ENCODE measurements around the gene MBOAT7. TPM values are rescaled to one million over a fixed set of nuclear protein-coding genes. Genes with fewer than 3 reads are reported as not detected.
A peak's percentile ranks its signal among the peaks of the same experiment; 100 is the strongest.
"Not testable (repeated sequence)": the region's sequence is repeated elsewhere in the genome, so short reads cannot be mapped to it uniquely, and the experiment has no call there.

Gene MBOAT7
- total and polyA plus RNA-seq, 2 donors = 8.2 to 24.6 TPM

- Histone ChIP-seq H3K9me3 (ENCODE audit: control insufficient read depth in 2 of 2, insufficient read depth in 1 of 2, low read length in 1 of 2) (peaks cover 0 to 5% of the 10 kb centered on the region in 2 donors), H3K36me3 (ENCODE audit: control insufficient read depth in 2 of 2, insufficient read depth in 2 of 2, low read length in 1 of 2) (peaks cover 66 to 77% of the 10 kb centered on the region in 2 donors), H3K4me3 (ENCODE audit: low read length in 2 of 2) (no peak overlapping the region), H3K27ac (ENCODE audit: low read depth in 1 of 2, low read length in 1 of 2) (no peak overlapping the region), H3K27me3 (ENCODE audit: control insufficient read depth in 2 of 2, insufficient read depth in 1 of 2, low read length in 1 of 2) (no peaks in the 10 kb centered on the region), H3K4me1 (ENCODE audit: control insufficient read depth in 2 of 2, insufficient read depth in 2 of 2, low read length in 2 of 2) (peaks cover 28 to 62% of the 10 kb centered on the region in 2 donors)
- no peak for DNase-seq (ENCODE audit: low read depth in 6 of 9, low spot score in 9 of 9)
- WGBS = 96% methylated on average over 27 of the region's 27 CpGs
These were observed 16.9 kb upstream of the MBOAT7 start for GRCh38 chr19:54206030-54206830.

- peaks cover 0 to 5% of the 10 kb centered on the region in 2 donors for H3K9me3 ChIP-seq (ENCODE audit: control insufficient read depth in 2 of 2, insufficient read depth in 1 of 2, low read length in 1 of 2)
- no peaks in the 10 kb centered on the region for H3K27me3 ChIP-seq (ENCODE audit: control insufficient read depth in 2 of 2, insufficient read depth in 1 of 2, low read length in 1 of 2)
- H3K4me1 ChIP-seq (ENCODE audit: control insufficient read depth in 2 of 2, insufficient read depth in 2 of 2, low read length in 2 of 2) = peaks cover 28 to 57% of the 10 kb centered on the region in 2 donors
- DNase-seq (ENCODE audit: low read depth in 6 of 9, low spot score in 9 of 9) = no peak
- H3K36me3 ChIP-seq (ENCODE audit: control insufficient read depth in 2 of 2, insufficient read depth in 2 of 2, low read length in 1 of 2) = peaks cover 66 to 79% of the 10 kb centered on the region in 2 donors
- no peak overlapping the region for H3K27ac ChIP-seq (ENCODE audit: low read depth in 1 of 2, low read length in 1 of 2)
- 94% methylated on average over 4 of the region's 4 CpGs for WGBS
- no peak overlapping the region for H3K4me3 ChIP-seq (ENCODE audit: low read length in 2 of 2)
These were observed 15.5 kb upstream of the MBOAT7 start for GRCh38 chr19:54204767-54205468.

GRCh38 chr19:54203151-54203611 is 13.8 kb upstream of the MBOAT7 start:
- no peak for DNase-seq (ENCODE audit: low read depth in 6 of 9, low spot score in 9 of 9)
- no peaks in the 10 kb centered on the region for H3K27me3 ChIP-seq (ENCODE audit: control insufficient read depth in 2 of 2, insufficient read depth in 1 of 2, low read length in 1 of 2)

GRCh38 chr19:54201980-54202379 is 12.6 kb upstream of the MBOAT7 start:
- 82% methylated on average over 13 of the region's 13 CpGs for WGBS
- DNase-seq (ENCODE audit: low read depth in 6 of 9, low spot score in 9 of 9) = no peak
- H3K9me3 ChIP-seq (ENCODE audit: control insufficient read depth in 2 of 2, insufficient read depth in 1 of 2, low read length in 1 of 2) = no peaks in the 10 kb centered on the region

More at GRCh38 chr19:54203151-54203611, 13.8 kb upstream of the MBOAT7 start:
- Histone ChIP-seq H3K27ac (ENCODE audit: low read depth in 1 of 2, low read length in 1 of 2) (no peak overlapping the region), H3K4me1 (ENCODE audit: control insufficient read depth in 2 of 2, insufficient read depth in 2 of 2, low read length in 2 of 2) (peaks cover 21 to 44% of the 10 kb centered on the region in 2 donors), H3K36me3 (ENCODE audit: control insufficient read depth in 2 of 2, insufficient read depth in 2 of 2, low read length in 1 of 2) (peaks cover 57 to 71% of the 10 kb centered on the region in 2 donors), H3K9me3 (ENCODE audit: control insufficient read depth in 2 of 2, insufficient read depth in 1 of 2, low read length in 1 of 2) (peaks cover 0 to 4% of the 10 kb centered on the region in 2 donors), H3K4me3 (ENCODE audit: low read length in 2 of 2) (no peak overlapping the region)
- WGBS = 90% methylated on average over 9 of the region's 9 CpGs

GRCh38 chr19:54201172-54201701 is 11.9 kb upstream of the MBOAT7 start:
- H3K4me3 ChIP-seq (ENCODE audit: low read length in 2 of 2) = peak overlapping the region; percentile 73 to 93
- peak overlapping the region; percentile 96 to 98 for H3K27ac ChIP-seq (ENCODE audit: low read depth in 1 of 2, low read length in 1 of 2)
- WGBS = 9% methylated on average over 28 of the region's 28 CpGs
- no peak for DNase-seq (ENCODE audit: low read depth in 6 of 9, low spot score in 9 of 9)
- peaks cover 40 to 52% of the 10 kb centered on the region in 2 donors for H3K36me3 ChIP-seq (ENCODE audit: control insufficient read depth in 2 of 2, insufficient read depth in 2 of 2, low read length in 1 of 2)
- H3K27me3 ChIP-seq (ENCODE audit: control insufficient read depth in 2 of 2, insufficient read depth in 1 of 2, low read length in 1 of 2) = no peaks in the 10 kb centered on the region
- H3K4me1 ChIP-seq (ENCODE audit: control insufficient read depth in 2 of 2, insufficient read depth in 2 of 2, low read length in 2 of 2) = peaks cover 13 to 34% of the 10 kb centered on the region in 2 donors
- H3K9me3 ChIP-seq (ENCODE audit: control insufficient read depth in 2 of 2, insufficient read depth in 1 of 2, low read length in 1 of 2) = no peaks in the 10 kb centered on the region

More at GRCh38 chr19:54201980-54202379, 12.6 kb upstream of the MBOAT7 start:
- Histone ChIP-seq H3K27me3 (ENCODE audit: control insufficient read depth in 2 of 2, insufficient read depth in 1 of 2, low read length in 1 of 2) (no peaks in the 10 kb centered on the region), H3K4me3 (ENCODE audit: low read length in 2 of 2) (peak overlapping the region; percentile 73 to 93), H3K4me1 (ENCODE audit: control insufficient read depth in 2 of 2, insufficient read depth in 2 of 2, low read length in 2 of 2) (peaks cover 13 to 36% of the 10 kb centered on the region in 2 donors), H3K27ac (ENCODE audit: low read depth in 1 of 2, low read length in 1 of 2) (no peak overlapping the region), H3K36me3 (ENCODE audit: control insufficient read depth in 2 of 2, insufficient read depth in 2 of 2, low read length in 1 of 2) (peaks cover 48 to 60% of the 10 kb centered on the region in 2 donors)

- H3K4me3 ChIP-seq (ENCODE audit: low read length in 2 of 2) = no peak overlapping the region
- no peak for DNase-seq (ENCODE audit: low read depth in 6 of 9, low spot score in 9 of 9)
- no peaks in the 10 kb centered on the region for H3K9me3 ChIP-seq (ENCODE audit: control insufficient read depth in 2 of 2, insufficient read depth in 1 of 2, low read length in 1 of 2)
- H3K36me3 ChIP-seq (ENCODE audit: control insufficient read depth in 2 of 2, insufficient read depth in 2 of 2, low read length in 1 of 2) = peaks cover 28 to 40% of the 10 kb centered on the region in 2 donors
- WGBS = 99% methylated on average over 16 of the region's 16 CpGs
- H3K4me1 ChIP-seq (ENCODE audit: control insufficient read depth in 2 of 2, insufficient read depth in 2 of 2, low read length in 2 of 2) = peaks cover 13 to 32% of the 10 kb centered on the region in 2 donors
- no peak overlapping the region for H3K27ac ChIP-seq (ENCODE audit: low read depth in 1 of 2, low read length in 1 of 2)
- H3K27me3 ChIP-seq (ENCODE audit: control insufficient read depth in 2 of 2, insufficient read depth in 1 of 2, low read length in 1 of 2) = no peaks in the 10 kb centered on the region
These were observed 10.0 kb upstream of the MBOAT7 start for GRCh38 chr19:54199401-54199800.

GRCh38 chr19:54197121-54197520 is 7.7 kb upstream of the MBOAT7 start:
- Histone ChIP-seq H3K9me3 (ENCODE audit: control insufficient read depth in 2 of 2, insufficient read depth in 1 of 2, low read length in 1 of 2) (no peaks in the 10 kb centered on the region), H3K36me3 (ENCODE audit: control insufficient read depth in 2 of 2, insufficient read depth in 2 of 2, low read length in 1 of 2) (peaks cover 20 to 31% of the 10 kb centered on the region in 2 donors), H3K4me3 (ENCODE audit: low read length in 2 of 2) (no peak overlapping the region), H3K27me3 (ENCODE audit: control insufficient read depth in 2 of 2, insufficient read depth in 1 of 2, low read length in 1 of 2) (no peaks in the 10 kb centered on the region), H3K27ac (ENCODE audit: low read depth in 1 of 2, low read length in 1 of 2) (no peak overlapping the region), H3K4me1 (ENCODE audit: control insufficient read depth in 2 of 2, insufficient read depth in 2 of 2, low read length in 2 of 2) (peaks cover 9 to 17% of the 10 kb centered on the region in 2 donors)
- 94% methylated on average over 3 of the region's 3 CpGs for WGBS
- DNase-seq (ENCODE audit: low read depth in 6 of 9, low spot score in 9 of 9) = no peak

- H3K4me3 ChIP-seq (ENCODE audit: low read length in 2 of 2) = no peak overlapping the region
- H3K27me3 ChIP-seq (ENCODE audit: control insufficient read depth in 2 of 2, insufficient read depth in 1 of 2, low read length in 1 of 2) = no peaks in the 10 kb centered on the region
- H3K9me3 ChIP-seq (ENCODE audit: control insufficient read depth in 2 of 2, insufficient read depth in 1 of 2, low read length in 1 of 2) = no peaks in the 10 kb centered on the region
- H3K27ac ChIP-seq (ENCODE audit: low read depth in 1 of 2, low read length in 1 of 2) = no peak overlapping the region
- peaks cover 17 to 25% of the 10 kb centered on the region in 2 donors for H3K36me3 ChIP-seq (ENCODE audit: control insufficient read depth in 2 of 2, insufficient read depth in 2 of 2, low read length in 1 of 2)
- WGBS = 98% methylated on average over 7 of the region's 7 CpGs
- no peak for DNase-seq (ENCODE audit: low read depth in 6 of 9, low spot score in 9 of 9)
- H3K4me1 ChIP-seq (ENCODE audit: control insufficient read depth in 2 of 2, insufficient read depth in 2 of 2, low read length in 2 of 2) = peaks cover 11 to 17% of the 10 kb centered on the region in 2 donors
These were observed 7.2 kb upstream of the MBOAT7 start for GRCh38 chr19:54196536-54196935.

GRCh38 chr19:54194463-54194862 is 5.1 kb upstream of the MBOAT7 start:
- H3K27ac ChIP-seq (ENCODE audit: low read depth in 1 of 2, low read length in 1 of 2); H3K9me3 ChIP-seq (ENCODE audit: control insufficient read depth in 2 of 2, insufficient read depth in 1 of 2, low read length in 1 of 2); H3K4me1 ChIP-seq (ENCODE audit: control insufficient read depth in 2 of 2, insufficient read depth in 2 of 2, low read length in 2 of 2); DNase-seq (ENCODE audit: low read depth in 6 of 9, low spot score in 9 of 9); H3K4me3 ChIP-seq (ENCODE audit: low read length in 2 of 2); H3K27me3 ChIP-seq (ENCODE audit: control insufficient read depth in 2 of 2, insufficient read depth in 1 of 2, low read length in 1 of 2): not testable (repeated sequence)
- WGBS = over 99% methylated on average over 12 of the region's 12 CpGs
- peaks cover 17 to 20% of the 10 kb centered on the region in 2 donors for H3K36me3 ChIP-seq (ENCODE audit: control insufficient read depth in 2 of 2, insufficient read depth in 2 of 2, low read length in 1 of 2)
